GM18951 (cell line): Measurements from ENCODE around the gene IMPACT.

Experiments
- POLR2A ChIP-seq: IDR thresholded peaks from 4 replicates; pipeline ENCODE4 v1.6.1; 2011; ENCODE audit warnings: mild to moderate bottlenecking; ENCODE audit not compliant: insufficient read length, insufficient read depth; ENCODE audit errors: extremely low read depth
- in situ Hi-C: fragments of 300-500 bp; cut with MboI; formaldehyde crosslinking; loops from one replicate; pipeline ENCODE4 v1.12.0; 2022; ENCODE audit warnings: low sequenced_read_pairs, mixed read lengths, inconsistent platforms; ENCODE audit not compliant: unreplicated experiment

Gene IMPACT, protein sequence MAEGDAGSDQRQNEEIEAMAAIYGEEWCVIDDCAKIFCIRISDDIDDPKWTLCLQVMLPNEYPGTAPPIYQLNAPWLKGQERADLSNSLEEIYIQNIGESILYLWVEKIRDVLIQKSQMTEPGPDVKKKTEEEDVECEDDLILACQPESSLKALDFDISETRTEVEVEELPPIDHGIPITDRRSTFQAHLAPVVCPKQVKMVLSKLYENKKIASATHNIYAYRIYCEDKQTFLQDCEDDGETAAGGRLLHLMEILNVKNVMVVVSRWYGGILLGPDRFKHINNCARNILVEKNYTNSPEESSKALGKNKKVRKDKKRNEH

DNA sequence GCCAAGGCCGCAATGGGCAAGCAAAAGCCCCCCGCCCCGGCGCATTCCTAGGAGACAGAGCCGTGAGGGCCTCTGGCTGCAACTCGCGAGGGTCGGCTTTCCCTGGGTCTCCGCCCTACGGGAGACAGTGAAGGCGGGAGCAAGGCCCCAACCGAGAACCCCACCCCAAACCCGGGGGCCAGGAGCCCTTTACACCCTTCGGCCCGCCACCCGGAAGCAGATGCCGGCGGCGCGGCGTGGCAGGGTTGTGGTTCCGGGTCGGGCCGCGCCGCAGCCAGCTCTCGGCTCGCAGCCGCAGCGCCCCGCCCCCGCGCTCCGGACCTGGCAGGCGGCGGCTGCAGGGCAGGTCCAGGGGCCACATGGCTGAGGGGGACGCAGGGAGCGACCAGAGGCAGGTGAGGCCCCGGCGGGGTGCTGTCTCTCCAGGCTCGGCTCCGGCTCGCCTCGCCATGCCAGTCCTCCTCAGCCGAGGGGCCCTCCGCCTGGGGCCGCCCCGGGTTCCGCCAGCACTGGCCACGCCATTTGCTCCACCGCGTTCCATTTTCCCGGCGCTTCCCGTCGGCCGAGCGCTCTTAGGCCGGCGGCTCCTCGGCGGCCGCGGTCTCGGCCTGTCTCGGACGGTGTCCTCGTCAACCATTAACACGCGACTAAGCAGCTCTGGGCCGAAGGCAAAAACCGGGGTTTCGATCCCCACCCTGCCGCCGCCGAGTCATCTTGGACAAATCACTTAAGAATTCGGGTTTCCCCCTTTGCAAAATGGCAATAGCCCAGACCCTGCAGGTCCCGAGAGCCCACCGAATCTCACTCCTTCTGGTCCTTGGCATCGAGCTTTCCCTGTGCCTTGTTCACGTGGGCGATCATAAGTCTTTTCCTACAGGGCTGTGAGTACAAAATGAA, at the start of gene IMPACT:
Gene IMPACT (plus strand): TSS at position 273 of the 897 bp plus-strand sequence. CDS start 87 bp downstream, at position 360.
- in situ Hi-C loops: no loop called here

DNA sequence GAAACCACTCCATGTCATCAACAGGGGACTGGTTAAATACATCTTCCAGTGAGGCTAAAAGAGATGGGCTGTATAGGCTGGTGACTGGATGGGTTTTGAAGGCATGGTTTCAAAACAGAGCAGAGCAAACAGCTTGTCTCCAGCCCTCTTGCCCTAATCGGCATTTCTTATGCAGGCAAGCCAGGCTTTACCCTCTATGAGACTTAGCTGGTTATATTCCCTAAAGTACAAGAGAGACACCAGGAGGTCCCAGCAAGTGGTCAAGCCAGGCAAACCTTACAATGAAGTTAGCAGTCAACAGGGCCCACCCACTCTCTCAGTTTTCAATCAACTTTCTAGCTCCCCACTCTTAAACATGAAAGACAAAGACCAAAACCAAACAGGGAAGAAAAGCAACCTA, 47.9 kb upstream of the IMPACT start:
- TF ChIP-seq POLR2A: no peak
- in situ Hi-C loops: no loop called here

More for the DNA sequence above, at the start of gene IMPACT:
- TF ChIP-seq POLR2A: peak; percentile 67

DNA sequence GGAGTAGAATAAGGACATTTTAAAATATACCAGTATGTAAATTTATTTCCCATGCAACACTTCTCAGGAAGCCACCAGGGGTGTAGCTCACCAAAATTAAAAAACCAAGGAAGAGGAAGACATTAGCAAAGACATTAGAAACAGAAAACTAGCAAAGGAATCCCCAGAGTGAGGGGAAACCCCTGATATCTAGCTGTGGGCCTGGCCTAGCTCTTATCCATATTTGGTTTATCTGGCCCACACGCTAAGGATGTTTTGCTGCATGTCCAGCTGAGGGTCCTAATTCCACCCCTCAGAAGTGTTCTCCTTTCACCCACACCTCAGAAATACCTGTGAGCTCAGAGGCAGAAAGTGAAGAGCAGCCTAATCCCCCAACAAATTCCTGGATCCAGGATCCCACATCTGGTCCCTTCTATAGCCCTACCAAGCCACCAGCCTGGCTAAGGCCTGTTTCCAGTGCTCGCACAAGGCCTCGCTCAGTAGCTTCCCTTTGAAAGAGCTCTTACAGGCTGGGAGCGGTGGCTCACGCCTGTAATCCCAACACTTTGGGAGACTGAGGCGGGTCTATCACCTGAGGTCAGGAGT, 46.2 kb upstream of the IMPACT start:
- in situ Hi-C loops: no loop called here
- no peak for TF ChIP-seq POLR2A

DNA sequence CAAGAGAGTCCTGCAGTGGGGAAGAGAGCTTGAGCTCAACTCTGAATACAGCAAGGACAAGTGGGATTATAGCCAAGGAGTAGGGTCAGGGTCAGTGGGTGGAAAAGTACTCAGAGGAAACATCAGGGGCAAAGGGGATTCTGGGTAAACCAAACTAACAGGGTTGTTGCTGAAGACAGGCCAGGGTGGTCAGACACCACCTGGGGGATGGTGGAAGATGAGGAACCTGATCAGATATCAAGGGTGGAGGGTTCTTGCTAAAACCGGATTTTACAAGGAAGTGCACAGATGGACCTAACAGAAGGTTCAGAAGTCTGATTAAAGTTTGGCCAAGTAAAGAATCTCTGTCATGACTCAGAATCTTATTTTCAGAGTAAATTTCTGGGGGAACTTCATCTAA, 45.3 kb upstream of the IMPACT start:
- in situ Hi-C loops: no loop called here
- TF ChIP-seq POLR2A: no peak

DNA sequence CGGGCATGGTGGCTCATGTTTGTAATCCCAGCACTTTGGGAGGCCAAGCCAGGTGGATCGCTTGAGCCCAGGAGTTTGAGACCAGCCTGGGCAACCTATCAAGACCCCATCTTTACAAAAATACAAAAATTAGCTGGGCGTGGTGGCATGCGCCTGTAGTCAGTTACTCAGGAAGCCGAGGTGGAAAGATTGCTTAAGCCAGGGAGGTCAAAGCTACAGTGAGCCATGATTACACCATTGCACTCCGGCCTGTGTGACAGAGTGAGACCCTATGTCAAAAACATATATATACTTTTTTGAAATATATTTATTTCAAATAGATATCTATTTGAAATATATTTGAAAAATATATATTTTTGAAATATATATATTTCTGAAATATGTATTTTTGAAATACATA, 39.8 kb upstream of the IMPACT start:
- no peak for TF ChIP-seq POLR2A
- in situ Hi-C loops: no loop called here

DNA sequence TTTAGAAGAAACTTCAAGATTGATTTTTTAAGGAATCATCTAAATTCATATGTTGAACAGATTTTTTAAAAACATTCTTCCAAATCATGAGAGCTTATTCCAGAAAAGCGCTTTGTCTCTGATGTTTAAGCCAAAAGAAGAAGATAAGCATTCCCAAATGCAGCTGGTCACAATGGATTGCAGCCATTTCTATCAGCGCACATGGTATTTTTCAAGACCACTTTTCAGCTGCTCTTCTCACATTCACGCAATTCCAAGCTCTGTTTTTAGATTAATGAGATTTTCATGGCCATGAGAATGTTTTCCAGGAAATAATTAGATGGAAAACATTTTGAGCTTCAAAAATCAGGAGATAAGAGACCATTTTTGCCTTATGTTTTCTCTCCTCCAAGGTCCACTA, 37.5 kb upstream of the IMPACT start:
- in situ Hi-C loops: no loop called here
- TF ChIP-seq POLR2A: no peak

DNA sequence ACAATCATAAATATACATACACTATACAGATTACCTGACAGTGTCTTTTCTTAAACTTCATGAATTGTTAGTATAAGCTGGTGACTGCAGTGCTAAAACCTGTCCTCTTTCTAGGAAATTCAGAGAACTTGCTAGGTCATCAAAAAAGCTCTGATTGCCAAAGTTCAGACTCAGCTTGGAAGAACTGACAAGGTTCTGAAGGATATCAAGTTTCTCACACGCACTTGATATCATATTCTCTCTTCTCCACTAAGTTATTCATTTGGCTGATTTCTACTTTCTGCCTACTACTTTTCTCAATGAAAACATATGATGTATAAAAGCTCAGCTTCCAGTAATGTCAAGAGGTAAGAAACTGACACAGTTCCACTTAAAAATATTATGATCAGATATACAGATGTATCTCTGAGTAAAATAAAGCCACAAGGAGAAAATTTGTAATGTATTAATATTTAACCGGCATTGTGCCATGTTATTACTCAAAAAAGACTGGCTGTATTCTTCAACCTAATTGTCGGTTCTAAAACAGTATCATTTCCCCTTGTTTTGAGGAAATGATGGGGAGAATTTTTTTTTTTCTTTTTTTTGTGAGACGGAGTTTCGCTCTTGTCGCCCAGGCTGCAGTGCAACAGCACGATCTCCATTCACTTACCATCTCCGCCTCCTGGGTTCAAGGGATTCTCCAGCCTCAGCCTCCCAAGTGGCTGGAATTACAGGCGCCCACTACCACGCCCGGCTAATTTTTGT, 31.2 kb upstream of the IMPACT start:
- in situ Hi-C loops: no loop called here
- TF ChIP-seq POLR2A: no peak

DNA sequence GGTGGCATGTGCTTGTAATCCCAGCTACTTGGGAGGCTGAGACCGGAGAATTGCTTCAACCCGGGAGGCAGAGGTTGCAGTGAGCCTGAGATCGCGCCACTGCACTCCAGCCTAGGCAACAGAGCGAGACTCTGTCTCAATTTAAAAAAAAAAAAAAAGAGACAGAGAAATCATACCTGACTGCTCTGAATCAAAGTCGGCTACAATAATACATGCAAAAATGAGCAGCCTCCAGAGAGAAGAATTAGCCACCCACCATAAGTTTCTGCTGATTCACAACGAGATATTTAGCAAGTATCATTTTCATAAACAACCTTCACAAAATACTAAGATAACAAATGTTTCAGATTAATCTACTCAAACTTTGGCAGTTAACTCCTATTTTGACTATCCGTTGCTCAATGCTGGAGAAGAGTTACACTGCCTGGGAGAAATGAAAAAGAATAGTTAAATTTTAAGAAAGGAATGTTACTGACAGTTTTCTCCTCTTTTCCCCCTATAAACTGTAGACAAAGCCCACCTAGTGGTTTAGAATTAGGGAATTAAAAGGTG, 30.3 kb upstream of the IMPACT start:
- no peak for TF ChIP-seq POLR2A
- in situ Hi-C loops: no loop called here

DNA sequence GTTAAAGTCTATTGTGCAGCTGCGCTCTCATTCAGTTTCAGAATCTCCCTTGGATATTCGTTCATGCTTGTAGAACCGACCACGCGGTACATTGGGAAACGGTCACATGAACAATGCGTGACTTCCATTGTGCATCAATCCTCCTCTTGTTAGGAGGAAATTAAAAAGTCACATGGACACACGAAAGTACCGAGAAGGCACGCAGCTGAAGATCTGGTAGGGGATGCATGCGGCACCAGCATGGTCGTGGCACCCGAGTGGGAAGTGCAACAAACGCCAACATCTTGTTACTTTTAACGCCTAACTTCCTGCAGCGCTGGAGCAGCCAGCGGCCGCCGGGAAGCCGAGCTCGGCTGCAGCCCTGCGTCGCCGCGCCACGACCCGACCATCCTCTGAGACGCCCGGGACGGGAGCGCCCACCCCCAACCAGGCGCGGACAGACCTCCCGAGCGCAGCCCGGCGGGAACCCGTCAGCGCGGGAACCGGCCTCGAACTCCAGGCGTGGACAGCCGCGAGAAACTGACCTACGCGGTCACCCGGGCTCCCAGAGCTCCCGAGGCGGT, 29.3 kb upstream of the IMPACT start:
- TF ChIP-seq POLR2A: no peak

DNA sequence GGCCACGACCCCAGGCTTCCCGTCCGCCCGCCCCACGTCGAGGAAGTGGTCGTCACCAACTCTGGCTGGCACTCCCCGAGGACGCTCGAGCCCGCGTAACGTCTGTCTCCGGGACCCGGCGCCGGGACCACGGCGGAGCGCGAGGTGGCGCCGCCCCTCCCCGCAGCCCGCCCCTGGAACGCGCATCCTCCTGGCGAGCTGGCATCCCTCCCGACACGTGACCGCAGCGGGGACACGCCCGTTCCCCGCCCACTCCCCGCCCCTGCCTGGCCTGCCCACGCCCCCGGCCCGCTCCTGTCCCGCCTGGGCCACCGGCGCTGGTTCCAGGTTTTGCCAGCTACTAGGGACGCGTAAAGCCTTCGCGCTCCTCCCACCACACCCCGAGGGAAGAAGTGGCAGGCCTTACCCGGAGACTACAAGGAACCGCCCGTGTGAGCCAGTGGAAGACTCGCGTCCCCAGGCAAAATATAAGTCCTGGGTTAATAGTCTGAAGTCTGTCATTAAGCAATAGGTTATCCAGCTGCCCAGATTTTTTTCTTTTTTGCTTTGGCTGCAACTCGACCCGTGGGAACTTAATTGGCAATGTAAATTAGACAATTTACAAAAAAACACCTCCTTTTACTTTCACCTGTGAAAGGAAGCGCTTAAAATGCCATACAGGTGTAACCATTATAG, 28.6 kb upstream of the IMPACT start, which contains the start of gene OSBPL1A:
Gene OSBPL1A (minus strand): TSS at position 131 of the 675 bp plus-strand sequence. CDS start 20,291 bp downstream, outside the sequence.
- TF ChIP-seq POLR2A: no peak
- in situ Hi-C loops: no loop called here

More for the DNA sequence above, 29.3 kb upstream of the IMPACT start:
- in situ Hi-C loops: no loop called here

DNA sequence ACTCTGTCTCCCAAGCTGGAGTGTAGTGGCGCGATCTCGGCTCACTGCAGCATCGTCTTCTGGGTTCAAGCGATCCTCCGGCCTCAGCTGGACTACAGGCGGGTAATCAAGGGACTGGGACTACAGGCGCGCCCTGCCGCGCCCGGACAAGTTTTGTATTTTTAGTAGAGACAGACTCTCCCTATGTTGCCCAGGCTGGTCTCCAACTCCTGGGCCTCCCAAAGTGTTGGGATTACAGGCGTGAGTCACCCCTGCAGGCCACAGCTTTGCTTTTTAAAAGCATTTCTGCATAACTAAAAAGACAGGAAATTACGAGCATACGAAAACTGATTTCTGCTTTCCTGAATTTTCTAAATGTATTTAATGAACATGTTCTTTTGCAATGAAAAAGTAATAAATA, 27.9 kb upstream of the IMPACT start:
- no peak for TF ChIP-seq POLR2A
- in situ Hi-C loops: no loop called here

DNA sequence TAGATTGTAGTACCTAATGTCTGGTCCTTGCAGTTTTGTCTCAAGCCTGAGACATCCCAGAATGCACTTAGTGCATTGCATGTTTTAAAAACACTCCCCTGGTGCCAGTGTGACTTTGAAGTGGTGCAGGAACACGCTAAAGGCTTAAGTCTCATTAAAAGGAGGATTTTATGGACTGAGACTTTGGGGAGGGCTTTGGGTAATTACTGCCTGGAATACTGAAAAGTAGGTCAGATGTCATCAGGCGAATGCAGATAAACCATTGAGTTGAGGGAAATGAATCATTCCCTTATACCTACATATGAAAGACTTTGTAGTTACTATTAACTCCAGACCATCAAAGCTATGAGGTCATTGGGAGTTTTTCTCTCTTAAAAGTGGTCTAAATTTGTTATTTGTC, 25.9 kb upstream of the IMPACT start:
- in situ Hi-C loops: no loop called here
- TF ChIP-seq POLR2A: no peak

DNA sequence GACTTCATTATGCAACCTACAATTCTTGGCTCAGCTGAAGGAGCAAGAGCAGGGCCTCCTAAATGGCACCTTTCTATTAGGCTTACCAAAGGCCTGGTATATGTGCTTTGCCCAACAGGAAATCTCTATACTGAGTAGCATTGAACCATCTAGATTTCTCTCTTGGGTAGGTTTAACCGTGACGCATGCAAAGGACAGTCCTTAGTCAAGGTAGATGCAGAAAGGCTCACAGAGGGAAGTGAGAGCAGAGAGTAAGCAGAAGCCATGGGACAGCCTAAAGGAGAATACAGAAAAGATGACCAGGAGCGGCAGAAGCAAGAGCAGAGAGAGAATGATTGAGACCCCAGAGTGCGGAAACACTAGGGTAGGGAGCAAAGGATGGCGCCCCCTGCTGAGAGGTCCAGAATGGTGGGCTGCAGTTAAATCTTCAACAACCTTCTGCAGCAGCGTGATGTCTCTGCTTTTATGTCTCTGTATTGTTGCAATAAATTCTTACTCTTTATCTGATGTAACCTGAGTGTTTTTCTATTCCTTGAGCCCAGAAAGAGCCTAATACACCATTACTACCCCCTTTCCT, 24.2 kb upstream of the IMPACT start:
- no peak for TF ChIP-seq POLR2A
- in situ Hi-C loops: no loop called here
